GM08714 (cell line): Measurements from ENCODE around the gene NPHS1.

Experiments used
- H3K4me3 ChIP-seq: fragments of 200-500 bp; sonication (Bioruptor generic); 2 replicates; pipeline ENCODE4 v1.5.1; 2014; ENCODE audit warnings: mild to moderate bottlenecking, low read length, inconsistent platforms
- ZNF274 ChIP-seq: IDR thresholded peaks from 2 replicates; pipeline ENCODE4 v1.6.1; 2012; ENCODE audit warnings: mild to moderate bottlenecking, low read depth, low read length

NPHS1 gene

DNA sequence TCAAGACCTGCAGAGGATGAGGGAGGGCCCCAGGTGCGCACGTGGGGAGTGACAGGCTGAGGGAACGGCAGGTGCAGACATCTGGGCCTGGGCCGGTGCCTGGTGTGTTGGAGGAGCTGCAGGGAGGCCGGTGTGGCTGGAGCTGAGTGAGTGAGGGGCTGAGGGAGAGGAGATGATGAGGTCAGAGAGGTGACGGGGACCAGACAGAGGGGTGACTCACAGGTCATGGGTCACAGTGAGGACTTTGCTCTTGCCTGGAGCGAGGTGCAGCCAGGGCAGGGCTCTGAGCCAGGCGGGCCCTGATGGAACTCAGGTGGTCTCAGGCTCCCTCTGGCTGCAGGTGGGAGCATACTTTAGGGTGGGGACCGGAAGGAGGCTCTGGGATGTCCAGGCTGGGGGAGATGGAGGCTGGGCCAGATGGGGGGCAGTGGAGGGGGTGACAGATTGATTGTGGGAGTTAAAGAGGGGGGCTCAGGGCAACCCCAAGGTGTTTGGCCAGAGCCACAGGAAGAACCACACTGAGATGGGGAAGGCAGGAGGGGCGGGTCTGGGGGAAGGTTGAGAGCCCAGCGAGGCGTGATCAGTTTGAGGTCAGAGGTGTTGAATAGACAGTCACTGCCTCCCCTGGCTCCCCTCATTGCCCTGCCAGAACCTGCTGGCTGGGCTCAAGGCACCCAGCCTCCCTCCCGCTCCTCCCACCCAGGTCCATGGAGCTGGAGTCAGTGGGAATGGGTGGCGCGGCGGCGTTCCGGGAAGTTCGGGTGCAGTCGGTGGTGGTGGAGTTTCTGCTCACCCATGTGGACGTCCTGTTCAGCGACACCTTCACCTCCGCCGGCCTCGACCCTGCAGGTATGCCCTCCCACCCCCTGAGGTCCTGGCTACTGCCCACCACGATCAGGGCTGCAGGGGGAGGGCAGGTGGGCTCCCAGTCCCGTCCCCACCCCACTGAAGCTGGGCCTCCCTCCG lies 68.6 kb downstream of the NPHS1 start:
- TF ChIP-seq ZNF274 = no peak

DNA sequence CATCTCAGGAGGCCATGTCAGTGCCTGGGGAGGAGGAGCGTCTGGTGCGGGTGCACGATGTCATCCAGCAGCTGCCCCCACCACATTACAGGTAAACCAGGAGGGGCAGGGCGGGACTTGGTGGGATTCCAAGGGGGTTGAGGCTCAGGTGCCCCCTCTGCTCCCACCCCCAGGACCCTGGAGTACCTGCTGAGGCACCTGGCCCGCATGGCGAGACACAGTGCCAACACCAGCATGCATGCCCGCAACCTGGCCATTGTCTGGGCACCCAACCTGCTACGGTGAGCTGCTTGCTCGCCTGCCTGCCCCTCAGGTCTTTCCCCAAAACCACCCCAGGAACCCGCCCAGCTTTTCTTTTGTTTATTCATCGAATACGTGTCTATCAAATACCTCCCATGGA lies 69.7 kb downstream of the NPHS1 start:
- TF ChIP-seq ZNF274 = no peak

More for the DNA sequence above, 68.6 kb downstream of the NPHS1 start:
- no peak overlapping the region for H3K4me3 ChIP-seq

GRCh38 chr19:35781650-35782049 lies 70.7 kb downstream of the NPHS1 start:
- H3K4me3 ChIP-seq = no peak overlapping the region
- no peak for TF ChIP-seq ZNF274

More for the DNA sequence above, 69.7 kb downstream of the NPHS1 start:
- no peak overlapping the region for H3K4me3 ChIP-seq

- no peak overlapping the region for H3K4me3 ChIP-seq
- no peak for TF ChIP-seq ZNF274
Observed at GRCh38 chr19:35780717-35781116, 71.6 kb downstream of the NPHS1 start.

- no peak overlapping the region for H3K4me3 ChIP-seq
- no peak for TF ChIP-seq ZNF274
Observed at GRCh38 chr19:35780058-35780457, 72.2 kb downstream of the NPHS1 start.

- H3K4me3 ChIP-seq = no peak overlapping the region
- TF ChIP-seq ZNF274 = no peak
Observed at GRCh38 chr19:35779033-35779432, 73.3 kb downstream of the NPHS1 start.

DNA sequence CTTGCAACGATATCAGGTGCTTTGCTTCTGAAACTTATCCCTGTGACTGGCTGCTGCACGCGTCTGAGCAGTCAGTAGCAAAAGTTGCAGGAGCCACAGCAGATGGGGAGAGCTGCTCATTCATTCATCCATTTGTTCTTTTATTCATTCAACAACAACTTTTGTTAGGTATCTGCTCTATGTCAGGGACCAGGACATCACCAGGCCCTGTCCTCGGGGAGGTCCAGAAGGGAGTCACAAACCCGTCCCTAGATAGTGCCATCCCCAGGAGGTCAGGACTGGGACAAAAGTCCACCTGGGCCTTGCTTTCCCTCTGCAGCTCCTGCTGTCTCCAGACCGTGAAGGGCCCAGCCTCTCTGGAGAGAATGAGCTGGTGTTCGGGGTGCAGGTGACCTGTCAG lies 74.3 kb downstream of the NPHS1 start:
- no peak for TF ChIP-seq ZNF274
- H3K4me3 ChIP-seq = no peak overlapping the region

DNA sequence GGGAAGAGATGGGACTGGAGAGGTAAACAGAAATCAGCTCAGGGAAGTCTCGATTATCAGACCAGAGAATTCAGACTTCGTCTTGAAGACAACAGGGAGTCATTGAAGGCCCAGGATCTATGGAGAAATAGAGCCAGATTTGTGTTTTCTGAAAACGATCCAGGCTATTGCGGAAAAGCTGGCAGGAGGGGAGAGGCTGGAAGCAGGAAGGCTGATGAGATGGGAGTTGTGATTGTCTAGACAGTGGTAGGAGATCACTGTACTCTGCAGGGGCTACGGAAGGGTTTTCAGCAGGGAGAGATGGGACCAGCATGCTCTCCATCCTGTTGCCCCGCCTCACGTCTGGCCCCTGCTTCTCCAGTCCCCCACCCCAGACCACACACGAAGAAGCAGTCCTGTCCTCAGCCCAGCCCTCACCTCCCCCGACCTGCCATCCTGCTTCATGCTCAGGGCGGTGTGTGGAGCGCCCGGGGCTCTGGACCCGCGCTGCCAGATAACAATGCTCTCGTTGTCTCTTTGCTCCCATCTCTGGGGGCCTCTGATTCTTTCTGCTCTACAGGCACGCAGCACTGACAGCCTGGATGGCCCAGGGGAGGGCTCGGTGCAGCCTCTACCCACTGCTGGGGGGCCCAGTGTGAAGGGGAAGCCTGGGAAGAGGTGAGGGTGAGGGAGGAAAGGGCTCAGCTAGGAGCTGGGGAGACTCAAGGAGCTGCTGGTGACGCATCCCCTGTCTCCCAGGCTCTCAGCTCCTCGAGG lies 75.0 kb downstream of the NPHS1 start:
- no peak overlapping the region for H3K4me3 ChIP-seq
- TF ChIP-seq ZNF274 = no peak

GRCh38 chr19:35776102-35776788 lies 76.1 kb downstream of the NPHS1 start:
- no peak for TF ChIP-seq ZNF274
- H3K4me3 ChIP-seq = peak overlapping the region; percentile 83
